HCT116 (cell line): ENCODE data around the gene KLHDC7B. TPM values are rescaled to one million over a fixed set of nuclear protein-coding genes. Genes with fewer than 3 reads are reported as not detected.

Experiments
- ATAC-seq: fragments of 200-7000 bp; cut with Tn5 transposase; 2 replicates; pipeline ENCODE4 v1.9.1; 2020; ENCODE audit warnings: mild to moderate bottlenecking, moderate library complexity
- BruUV-seq: library from RNA; stranded (reverse); fragments of 400-500 nt; replicated peaks from 2 replicates; lab custom pipeline; 2021; lab: Mats Ljungman, UMichigan
- CTCF ChIA-PET: fragments of 300-600 bp; sonication (Branson Sonifier 250); formaldehyde crosslinking; loops from one replicate; lab custom pipeline; 2021; ENCODE audit warnings: antibody characterized with exemption; lab: Charles Lee
- POLR2A ChIA-PET: fragments of 300-600, 350-600 bp; sonication (Branson Sonifier 250); formaldehyde crosslinking; loops from one replicate; lab custom pipeline; 2021; ENCODE audit warnings: antibody characterized with exemption; lab: Charles Lee
- RAD21 ChIA-PET, 2 experiments: fragments of 300-600 bp; sonication (Branson Sonifier 250); formaldehyde crosslinking; loops; one replicate each; lab custom pipeline; 2023; ENCODE audit warnings: low total read pairs in 2 of 2; ENCODE audit not compliant: uncharacterized antibody in 2 of 2, unreplicated experiment in 2 of 2, low non-redundant PET in 1 of 2; lab: Charles Lee
- DNase-seq: peaks from one replicate; pipeline ENCODE4 v3.0.0-alpha.2; 2010; ENCODE audit warnings: low read depth, low spot score
- H2AFZ ChIP-seq: fragments of 200-600 bp; shearing (Covaris generic), sonication (generic); 2 replicates; pipeline ENCODE4 v1.6.1; 2017; ENCODE audit warnings: low read depth, mixed run types, mixed read lengths, antibody characterized with exemption, low read length; ENCODE audit not compliant: poor library complexity, severe bottlenecking
- H3K27ac ChIP-seq: 2 replicates; pipeline ENCODE4 v1.5.1; 2012; ENCODE audit warnings: low read depth, low read length
- H3K27me3 ChIP-seq: fragments of 200-600 bp; sonication (generic); 2 replicates; pipeline ENCODE4 v1.6.1; 2016; ENCODE audit warnings: mixed run types, low read length, mixed read lengths; ENCODE audit not compliant: insufficient read depth
- H3K36me3 ChIP-seq, 2 experiments: fragments of 200-500 bp in 1 of 2; fragments of 200-600 bp in 1 of 2; sonication (Bioruptor generic) in 1 of 2; sonication (generic) in 1 of 2; 2 replicates each; pipeline versions ENCODE4 v1.5.1 to v1.6.1; 2014 to 2016; ENCODE audit warnings: low read length in 2 of 2, inconsistent platforms in 1 of 2, mixed read lengths in 1 of 2, mixed run types in 1 of 2; ENCODE audit not compliant: insufficient read depth in 2 of 2, control insufficient read depth in 1 of 2
- H3K4me1 ChIP-seq, 2 experiments: fragments of 200-600 bp in 1 of 2; sonication (generic) in 1 of 2; 2 replicates each; pipeline versions ENCODE4 v1.5.1 to v1.6.1; 2012 to 2017; ENCODE audit warnings: low read length in 2 of 2, inconsistent platforms in 1 of 2, mild to moderate bottlenecking in 1 of 2, mixed read lengths in 1 of 2, mixed run types in 1 of 2, moderate library complexity in 1 of 2; ENCODE audit not compliant: insufficient read depth in 2 of 2, control insufficient read depth in 1 of 2
- H3K4me2 ChIP-seq: fragments of 200-600 bp; sonication (generic); 2 replicates; pipeline ENCODE4 v1.6.1; 2017; ENCODE audit warnings: mixed run types, low read length, mixed read lengths
- H3K4me3 ChIP-seq, 2 experiments: fragments of 200-600 bp in 1 of 2; sonication (generic) in 1 of 2; replicated peaks in 1 of 2; 2 replicates each; pipeline ENCODE4 v1.5.1; 2011 to 2016; ENCODE audit warnings: low read length in 2 of 2, control low read depth in 1 of 2, low read depth in 1 of 2, mild to moderate bottlenecking in 1 of 2, mixed read lengths in 1 of 2, mixed run types in 1 of 2
- H3K79me2 ChIP-seq: fragments of 200-600 bp; sonication (generic); 2 replicates; pipeline ENCODE4 v1.6.1; 2017; ENCODE audit warnings: mild to moderate bottlenecking, mixed run types, low read length, moderate library complexity, mixed read lengths; ENCODE audit not compliant: insufficient read depth
- H3K9ac ChIP-seq: fragments of 200-600 bp; sonication (generic); 2 replicates; pipeline ENCODE4 v1.6.1; 2016; ENCODE audit warnings: low read length, mixed read lengths
- H3K9me2 ChIP-seq: fragments of 200-600 bp; sonication (generic), shearing (Covaris generic); 2 replicates; pipeline ENCODE4 v1.6.1; 2017; ENCODE audit warnings: mixed run types, mild to moderate bottlenecking, moderate library complexity; ENCODE audit not compliant: insufficient read depth
- H3K9me3 ChIP-seq, 2 experiments: fragments of 200-500 bp in 1 of 2; fragments of 200-600 bp in 1 of 2; sonication (Bioruptor generic) in 1 of 2; sonication (generic) in 1 of 2; 2 replicates each; pipeline ENCODE4 v1.6.1; 2014 to 2017; ENCODE audit warnings: low read length in 2 of 2, mixed read lengths in 2 of 2, inconsistent platforms in 1 of 2, low read depth in 1 of 2, mild to moderate bottlenecking in 1 of 2, mixed run types in 1 of 2, moderate library complexity in 1 of 2; ENCODE audit not compliant: control insufficient read depth in 1 of 2, insufficient read depth in 1 of 2
- H4K20me1 ChIP-seq: fragments of 200-600 bp; sonication (generic), shearing (Covaris generic); 2 replicates; pipeline ENCODE4 v1.6.1; 2017; ENCODE audit warnings: mixed run types, mild to moderate bottlenecking, moderate library complexity; ENCODE audit not compliant: insufficient read depth
- EZH2 ChIP-seq: fragments of 200-600 bp; sonication (generic); IDR thresholded peaks from 2 replicates; pipeline ENCODE4 v1.6.1; 2017; ENCODE audit warnings: antibody characterized with exemption, mixed run types
- FOSL1 ChIP-seq: IDR thresholded peaks from 2 replicates; pipeline ENCODE4 v1.6.1; 2012; ENCODE audit warnings: low read depth
- MAX ChIP-seq: IDR thresholded peaks from 2 replicates; pipeline ENCODE4 v1.6.1; 2012
- POLR2A ChIP-seq: IDR thresholded peaks from 2 replicates; pipeline ENCODE4 v1.7.0; 2011; ENCODE audit warnings: borderline replicate concordance; ENCODE audit not compliant: insufficient read depth, insufficient read length; ENCODE audit errors: extremely low read depth
- POLR2AphosphoS5 ChIP-seq: IDR thresholded peaks from 2 replicates; pipeline ENCODE4 v1.6.1; 2011; ENCODE audit warnings: mild to moderate bottlenecking, low read depth, low read length, moderate library complexity
- RAD21 ChIP-seq: IDR thresholded peaks from 2 replicates; pipeline ENCODE4 v1.6.1; 2012; ENCODE audit warnings: low read depth, mild to moderate bottlenecking
- SIN3A ChIP-seq: IDR thresholded peaks from 2 replicates; pipeline ENCODE4 v1.6.1; 2012; ENCODE audit warnings: low read depth
- SP1 ChIP-seq: IDR thresholded peaks from 2 replicates; pipeline ENCODE4 v1.6.1; 2012; ENCODE audit warnings: low read depth
- TCF7L2 ChIP-seq: IDR thresholded peaks from 2 replicates; pipeline ENCODE4 v1.7.0; 2011; ENCODE audit warnings: borderline replicate concordance, inconsistent platforms; ENCODE audit not compliant: insufficient read depth, insufficient read length; ENCODE audit errors: extremely low read depth
- YY1 ChIP-seq: IDR thresholded peaks from 2 replicates; pipeline ENCODE4 v1.6.1; 2011; ENCODE audit warnings: low read length, low read depth, moderate library complexity, mild to moderate bottlenecking; ENCODE audit not compliant: insufficient replicate concordance; ENCODE audit errors: extremely low read depth
- ZBTB33 ChIP-seq: IDR thresholded peaks from 2 replicates; pipeline ENCODE4 v1.6.1; 2011; ENCODE audit warnings: mild to moderate bottlenecking, low read length, moderate library complexity; ENCODE audit not compliant: insufficient replicate concordance; ENCODE audit errors: extremely low read depth
- ZFX ChIP-seq: fragments of 450-650 bp; IDR thresholded peaks from 2 replicates; pipeline ENCODE4 v1.6.1; 2017
- ZNF274 ChIP-seq: fragments of 200-500 bp; sonication (Bioruptor generic); IDR thresholded peaks from 2 replicates; pipeline ENCODE4 v1.6.1; 2014; ENCODE audit warnings: mild to moderate bottlenecking, low read depth, low read length, inconsistent platforms
- intact Hi-C: fragments of 100-400 bp; cut with micrococcal nuclease; formaldehyde crosslinking; loops from 2 replicates; pipeline ENCODE4 v1.10.0; 2022
- total RNA-seq: library from RNA; stranded (reverse); gene quantifications from one replicate; pipeline ENCODE4 v1.2.1, GENCODE V29; 2021; ENCODE audit not compliant: unreplicated experiment

KLHDC7B gene
- total RNA-seq, 1 experiment from 2014 or later: 0.69 TPM

GRCh38 chr22:50529416-50529896 is 16.2 kb upstream of the KLHDC7B start:
- RAD21 ChIA-PET: no interaction called here
- H3K27ac ChIP-seq: peak overlapping the region; percentile 100
- H3K4me2 ChIP-seq: peak overlapping the region; percentile 93
- H2AFZ ChIP-seq: no peak overlapping the region
- peaks cover 13% of the 10 kb centered on the region for H3K79me2 ChIP-seq
- intact Hi-C loops: no loop called here
- H3K36me3 ChIP-seq: no peaks in the 10 kb centered on the region
- H4K20me1 ChIP-seq: no peaks in the 10 kb centered on the region
- CTCF ChIA-PET: no interaction called here
- H3K4me3 ChIP-seq: peak overlapping the region; percentile 92 to 96
- POLR2A ChIA-PET: interaction anchor here (1.4 kb wide), 1 partner anchor 16 kb away, joined by 7 read pairs; the partner anchor contains the start of gene KLHDC7B
- H3K9me3 ChIP-seq: no peaks in the 10 kb centered on the region
- peak overlapping the region; percentile 91 for H3K9ac ChIP-seq
- DNase-seq: no peak
- no peaks in the 10 kb centered on the region for H3K27me3 ChIP-seq
- TF ChIP-seq ZNF274: no peak
- no peak for TF ChIP-seq MAX
- TF ChIP-seq TCF7L2: no peak
- TF ChIP-seq POLR2AphosphoS5: no peak
- TF ChIP-seq FOSL1: no peak
- TF ChIP-seq SP1: no peak
- no peak for TF ChIP-seq SIN3A
- TF ChIP-seq EZH2: no peak
- no peak for TF ChIP-seq RAD21
- BruUV-seq: TSS peak; percentile 55
- ATAC-seq: no peak
- H3K4me1 ChIP-seq: peaks cover 12 to 76% of the 10 kb centered on the region in 2 experiments; a peak in 3 of 4 replicates
- no peaks in the 10 kb centered on the region for H3K9me2 ChIP-seq

- no peak within 1 kb of the TSS for H2AFZ ChIP-seq
- CTCF ChIA-PET: no interaction called here
- POLR2A ChIA-PET: interaction anchor here (0.6 to 1.4 kb wide), 2 partner anchors 16 to 108 kb away, joined by 3 to 7 read pairs; partner anchors contain the start of gene KLHDC7B
Observed at GRCh38 chr22:50529897-50530579, 15.7 kb upstream of the KLHDC7B start, which contains the start of gene TYMP. TSS of gene TYMP (minus strand) at chr22:50530012. CDS start at chr22:50529709, 303 bp downstream.

More at GRCh38 chr22:50529897-50530579, 15.7 kb upstream of the KLHDC7B start, which contains the start of gene TYMP:
- peak within 1 kb of the TSS; percentile 100 for H3K27ac ChIP-seq
- no peaks in the 10 kb centered on the region for H3K36me3 ChIP-seq
- H3K27me3 ChIP-seq: no peaks in the 10 kb centered on the region
- no peaks in the 10 kb centered on the region for H3K9me2 ChIP-seq
- TF ChIP-seq EZH2 (no peak), POLR2A (peak; percentile 31), SP1 (no peak), TCF7L2 (peak; percentile 20), ZBTB33 (no peak), YY1 (no peak), ZFX (peak; percentile 61; the same call in 1 of the 2 replicates), POLR2AphosphoS5 (peak; percentile 46)
- ATAC-seq: peak; percentile 47
- peak within 1 kb of the TSS; percentile 91 for H3K9ac ChIP-seq
- H3K4me2 ChIP-seq: peak within 1 kb of the TSS; percentile 93
- H3K79me2 ChIP-seq: peaks cover 7% of the 10 kb centered on the region; the same call in 1 of the 2 replicates
- DNase-seq: peak; percentile 73
- peaks cover 11 to 71% of the 10 kb centered on the region in 2 experiments; a peak in 3 of 4 replicates for H3K4me1 ChIP-seq
- H3K4me3 ChIP-seq: peak within 1 kb of the TSS; percentile 92 to 96
- no peaks in the 10 kb centered on the region for H4K20me1 ChIP-seq
- H3K9me3 ChIP-seq: no peaks in the 10 kb centered on the region
- intact Hi-C loops: loop anchor here (5.0 kb wide), 1 partner anchor 92 kb away; no protein-coding TSS in a partner anchor
- RAD21 ChIA-PET: no interaction called here
- no TSS peak for BruUV-seq
